Keratinocyte (primary cell): ENCODE measurements around the gene TMCC1. TPM values are rescaled to one million over a fixed set of nuclear protein-coding genes. Genes with fewer than 3 reads are reported as not detected.

Source experiments
- DNase-seq: peaks from one replicate; pipeline ENCODE4 v3.0.0-alpha.2; 2011; ENCODE audit warnings: low read depth, missing footprints, low spot score
- FAIRE-seq: peaks from 2 replicates; lab custom pipeline; 2011; peaks lifted over from hg19 to GRCh38; lab: Jason Lieb, UNC
- H2AFZ ChIP-seq: 2 replicates; pipeline ENCODE4 v1.6.0; 2012; ENCODE audit warnings: low read length, control low read depth, inconsistent platforms; ENCODE audit not compliant: control insufficient read depth
- H3K27ac ChIP-seq: 2 replicates; pipeline ENCODE4 v1.5.1; 2011; ENCODE audit warnings: low read length; ENCODE audit not compliant: control insufficient read depth, insufficient read depth
- H3K27me3 ChIP-seq: 3 replicates; pipeline ENCODE4 v1.6.0; 2011; ENCODE audit warnings: low read length; ENCODE audit not compliant: control insufficient read depth, insufficient read depth; ENCODE audit errors: extremely low read depth
- H3K36me3 ChIP-seq, 2 experiments: 2 replicates in 1 of 2; 3 replicates in 1 of 2; pipeline ENCODE4 v1.5.1; 2011; ENCODE audit warnings: low read length in 2 of 2, mild to moderate bottlenecking in 1 of 2; ENCODE audit not compliant: control insufficient read depth in 2 of 2, insufficient read depth in 2 of 2; ENCODE audit errors: extremely low read depth in 1 of 2
- H3K4me1 ChIP-seq: 3 replicates; pipeline ENCODE4 v1.5.1; 2011; ENCODE audit warnings: low read length; ENCODE audit not compliant: control insufficient read depth, insufficient read depth; ENCODE audit errors: extremely low read depth
- H3K4me2 ChIP-seq: 3 replicates; pipeline ENCODE4 v1.6.0; 2011; ENCODE audit warnings: low read depth, low read length; ENCODE audit not compliant: control insufficient read depth, insufficient read depth; ENCODE audit errors: extremely low read depth
- H3K4me3 ChIP-seq, 3 experiments: fragments of 200-600 bp in 1 of 3; sonication (generic) in 1 of 3; 2 replicates in 2 of 3; 3 replicates in 1 of 3; pipeline ENCODE4 v1.5.1; 2011 to 2016; ENCODE audit warnings: low read length in 3 of 3, mild to moderate bottlenecking in 3 of 3, control low read depth in 2 of 3, inconsistent platforms in 1 of 3, low read depth in 1 of 3, mixed read lengths in 1 of 3, mixed run types in 1 of 3, moderate library complexity in 1 of 3; ENCODE audit not compliant: control insufficient read depth in 2 of 3, insufficient read depth in 2 of 3; ENCODE audit errors: extremely low read depth in 1 of 3
- H3K79me2 ChIP-seq: 2 replicates; pipeline ENCODE4 v1.6.0; 2012; ENCODE audit warnings: low read length; ENCODE audit not compliant: control insufficient read depth, insufficient read depth
- H3K9ac ChIP-seq: 3 replicates; pipeline ENCODE4 v1.6.0; 2011; ENCODE audit warnings: low read length; ENCODE audit not compliant: control insufficient read depth, insufficient read depth; ENCODE audit errors: extremely low read depth
- H3K9me1 ChIP-seq: 3 replicates; pipeline ENCODE4 v1.6.0; 2011; ENCODE audit warnings: low read length; ENCODE audit not compliant: control insufficient read depth, insufficient read depth; ENCODE audit errors: extremely low read depth
- H3K9me3 ChIP-seq: 2 replicates; pipeline ENCODE4 v1.5.1; 2012; ENCODE audit warnings: low read depth, low read length; ENCODE audit not compliant: control insufficient read depth
- H4K20me1 ChIP-seq: 3 replicates; pipeline ENCODE4 v1.6.0; 2011; ENCODE audit warnings: low read length; ENCODE audit not compliant: control insufficient read depth, insufficient read depth; ENCODE audit errors: extremely low read depth
- EZH2 ChIP-seq: IDR thresholded peaks from one replicate; pipeline ENCODE4 v1.6.1; 2012; ENCODE audit warnings: inconsistent platforms, mild to moderate bottlenecking, low read length, moderate library complexity
- dilution Hi-C: fragments of 300-500 bp; cut with MboI; formaldehyde crosslinking; loops from one replicate; pipeline ENCODE4 v1.7.0; 2020; ENCODE audit warnings: low sequenced_read_pairs; ENCODE audit not compliant: extremely low pct_ligation_motif_present
- polyA plus RNA-seq, 5 experiments: library from polyadenylated mRNA; depleted of rRNA in 3 of 5; stranded (reverse) in 3 of 5; stranded (forward) in 1 of 5; unstranded in 1 of 5; fragments of >200 nt; gene quantifications; 1 replicate in 1 of 5; 2 replicates in 3 of 5; 3 replicates in 1 of 5; pipeline versions ENCODE4 v1.2.1 to v1.2.3, GENCODE V29; 2011 to 2012; ENCODE audit warnings: missing spikeins in 2 of 5, low read depth in 1 of 5, low replicate concordance in 1 of 5
- TF ChIP-seq, protein P1 (sequence below), 3 experiments: IDR thresholded peaks in 1 of 3; conservative IDR thresholded peaks in 1 of 3; optimal IDR thresholded peaks in 1 of 3; 2 replicates in 2 of 3; 3 replicates in 1 of 3; pipeline versions ENCODE3 to v1.5.1; 2011; ENCODE audit warnings: low read length in 3 of 3, mild to moderate bottlenecking in 3 of 3, moderate library complexity in 2 of 3, control low read depth in 1 of 3, inconsistent platforms in 1 of 3; ENCODE audit not compliant: insufficient read depth in 2 of 3; ENCODE audit errors: extremely low read depth in 1 of 3

TMCC1 gene
- polyA plus RNA-seq, 1 donor (not counting 4 experiments of a cell fraction or from before 2014, with no cell fraction given) = 27.7 TPM

DNA sequence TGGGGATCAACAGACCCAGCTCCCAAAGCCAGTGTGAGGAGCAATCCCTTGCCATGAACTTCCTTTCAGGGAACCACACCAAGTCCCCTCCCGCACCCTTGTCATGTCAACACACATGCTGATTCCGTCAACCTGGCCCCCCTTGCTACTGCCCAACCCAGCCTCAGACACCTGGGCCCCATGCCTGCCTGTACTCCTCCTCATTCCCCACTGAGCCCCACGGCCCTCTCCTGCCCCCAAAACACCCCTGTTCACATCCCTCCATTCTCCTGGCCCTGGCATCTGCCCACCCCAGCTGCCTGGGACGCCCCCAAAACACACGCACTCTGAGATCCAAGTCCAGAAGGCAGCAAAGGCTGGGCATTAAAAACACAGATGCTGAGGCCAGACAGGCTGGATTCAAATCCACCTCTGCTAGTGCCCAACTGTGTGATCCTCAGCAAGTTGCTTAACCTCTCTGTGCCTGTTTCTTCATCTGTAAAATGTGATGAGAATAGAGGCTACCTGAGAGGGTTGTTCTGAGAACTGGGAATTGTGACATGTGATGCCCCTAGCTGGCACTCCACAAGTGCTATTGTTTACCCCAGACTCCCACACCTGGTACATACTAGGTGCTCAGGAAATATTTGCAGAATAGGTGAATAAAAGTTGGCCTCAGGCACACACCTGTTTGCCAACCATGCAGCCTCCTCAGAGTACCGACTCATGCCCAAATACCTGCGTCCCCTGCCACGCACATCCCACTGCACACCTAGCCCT lies 289.3 kb downstream of the TMCC1 start:
- DNase-seq (no peak), FAIRE-seq (no peak)
- H3K4me2 ChIP-seq = no peak overlapping the region
- H3K79me2 ChIP-seq = no peaks in the 10 kb centered on the region
- TF ChIP-seq, protein P1, sequence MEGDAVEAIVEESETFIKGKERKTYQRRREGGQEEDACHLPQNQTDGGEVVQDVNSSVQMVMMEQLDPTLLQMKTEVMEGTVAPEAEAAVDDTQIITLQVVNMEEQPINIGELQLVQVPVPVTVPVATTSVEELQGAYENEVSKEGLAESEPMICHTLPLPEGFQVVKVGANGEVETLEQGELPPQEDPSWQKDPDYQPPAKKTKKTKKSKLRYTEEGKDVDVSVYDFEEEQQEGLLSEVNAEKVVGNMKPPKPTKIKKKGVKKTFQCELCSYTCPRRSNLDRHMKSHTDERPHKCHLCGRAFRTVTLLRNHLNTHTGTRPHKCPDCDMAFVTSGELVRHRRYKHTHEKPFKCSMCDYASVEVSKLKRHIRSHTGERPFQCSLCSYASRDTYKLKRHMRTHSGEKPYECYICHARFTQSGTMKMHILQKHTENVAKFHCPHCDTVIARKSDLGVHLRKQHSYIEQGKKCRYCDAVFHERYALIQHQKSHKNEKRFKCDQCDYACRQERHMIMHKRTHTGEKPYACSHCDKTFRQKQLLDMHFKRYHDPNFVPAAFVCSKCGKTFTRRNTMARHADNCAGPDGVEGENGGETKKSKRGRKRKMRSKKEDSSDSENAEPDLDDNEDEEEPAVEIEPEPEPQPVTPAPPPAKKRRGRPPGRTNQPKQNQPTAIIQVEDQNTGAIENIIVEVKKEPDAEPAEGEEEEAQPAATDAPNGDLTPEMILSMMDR (optimal IDR thresholded peaks at IDR 0.05 in 1 of 3, IDR thresholded peaks at IDR 0.05 in 1 of 3, conservative IDR thresholded peaks at IDR 0.05 in 1 of 3; ENCODE audit: extremely low read depth in 1 of 3, insufficient read depth in 2 of 3, low read length in 3 of 3) = no peak
- TF ChIP-seq EZH2 = no peak
- no peak overlapping the region for H3K27ac ChIP-seq
- H3K36me3 ChIP-seq = no peaks in the 10 kb centered on the region
- no peak overlapping the region for H3K9ac ChIP-seq
- no peak overlapping the region for H3K4me3 ChIP-seq
- H3K27me3 ChIP-seq = peaks cover 49% of the 10 kb centered on the region
- no peak overlapping the region for H2AFZ ChIP-seq
- H3K9me1 ChIP-seq = no peaks in the 10 kb centered on the region
- H3K4me1 ChIP-seq = no peaks in the 10 kb centered on the region
- dilution Hi-C loops = no loop called here
- H3K9me3 ChIP-seq = no peaks in the 10 kb centered on the region
- peaks cover 3% of the 10 kb centered on the region for H4K20me1 ChIP-seq

DNA sequence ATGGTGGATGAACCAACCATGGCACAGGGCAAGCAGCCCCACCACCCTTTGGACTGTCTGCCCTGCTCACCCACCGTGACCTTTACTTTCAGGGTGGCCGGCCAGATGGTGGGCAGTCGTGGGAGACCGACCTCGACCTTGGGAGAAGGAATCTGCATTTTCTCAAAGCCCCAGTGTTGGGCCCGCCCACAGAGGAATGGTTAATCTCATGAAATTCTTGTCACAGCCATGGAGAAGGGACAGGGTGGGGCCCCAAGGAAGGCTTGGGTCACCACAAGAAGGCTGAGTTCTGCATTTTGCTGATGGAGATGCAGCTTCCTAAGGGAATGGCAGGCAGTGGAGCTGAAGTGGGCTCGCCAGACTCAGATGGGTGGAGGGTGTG lies 290.0 kb downstream of the TMCC1 start:
- peaks cover 3% of the 10 kb centered on the region for H4K20me1 ChIP-seq
- no peak for DNase-seq
- no peak overlapping the region for H3K4me3 ChIP-seq
- H3K4me2 ChIP-seq = no peak overlapping the region
- peaks cover 49% of the 10 kb centered on the region for H3K27me3 ChIP-seq
- no peak overlapping the region for H3K27ac ChIP-seq
- TF ChIP-seq, protein P1 (optimal IDR thresholded peaks at IDR 0.05 in 1 of 3, IDR thresholded peaks at IDR 0.05 in 1 of 3, conservative IDR thresholded peaks at IDR 0.05 in 1 of 3; ENCODE audit: extremely low read depth in 1 of 3, insufficient read depth in 2 of 3, low read length in 3 of 3) = no peak
- no peak for TF ChIP-seq EZH2
- H3K36me3 ChIP-seq = no peaks in the 10 kb centered on the region
- H3K9me1 ChIP-seq = no peaks in the 10 kb centered on the region
- dilution Hi-C loops = no loop called here
- H3K9ac ChIP-seq = no peak overlapping the region
- no peaks in the 10 kb centered on the region for H3K9me3 ChIP-seq
- no peak overlapping the region for H2AFZ ChIP-seq
- no peaks in the 10 kb centered on the region for H3K4me1 ChIP-seq
- no peak for FAIRE-seq
- no peaks in the 10 kb centered on the region for H3K79me2 ChIP-seq
